ENCODE results near the gene OR8K3. TPM values are rescaled to one million over a fixed set of nuclear protein-coding genes. Genes with fewer than 3 reads are reported as not detected.
A peak's percentile ranks its signal among the peaks of the same experiment; 100 is the strongest.

OR8K3 gene
- total and polyA plus RNA-seq, 2 of the 8 experiments (the other 6 are each of a cell fraction or from before 2014, with no cell fraction given) = not detected

- Histone ChIP-seq H3K36me3 (ENCODE audit: control insufficient read depth in 2 of 4, insufficient read depth in 4 of 4, low read length in 3 of 4) (no peaks in the 10 kb centered on the region), H4K5ac (ENCODE audit: insufficient read length, low read depth, low read length) (no peak overlapping the region), H2BK20ac (ENCODE audit: low read length) (no peak overlapping the region), H3K4me1 (replicated peaks in 1 of 4; ENCODE audit: control insufficient read depth in 3 of 4, insufficient read depth in 4 of 4, low read length in 3 of 4) (no peaks in the 10 kb centered on the region), H3K14ac (ENCODE audit: insufficient read length) (no peak overlapping the region), H2AK5ac (ENCODE audit: low read depth, low read length) (no peak overlapping the region), H3K27me3 (replicated peaks in 1 of 4; ENCODE audit: control insufficient read depth in 3 of 4, extremely low read depth in 1 of 4, insufficient read depth in 3 of 4, low read length in 3 of 4) (no peaks in the 10 kb centered on the region), H3K9me3 (ENCODE audit: insufficient read depth in 2 of 2, low read depth in 1 of 2, low read length in 1 of 2) (peaks cover 0 to 4% of the 10 kb centered on the region in 2 experiments; a peak in 1 of 4 replicates), H3K23me2 (ENCODE audit: low read depth, low read length) (no peaks in the 10 kb centered on the region), H3K56ac (replicated peaks; ENCODE audit: insufficient read length, low read depth, low read length) (no peak overlapping the region), H2BK5ac (ENCODE audit: low read depth, low read length) (no peak overlapping the region), H3K9ac (replicated peaks in 1 of 4; ENCODE audit: extremely low read depth in 1 of 4, low read depth in 3 of 4, low read length in 3 of 4) (no peak overlapping the region), H3K79me2 (ENCODE audit: control insufficient read depth in 1 of 2, insufficient read depth in 2 of 2, low read length in 2 of 2) (no peaks in the 10 kb centered on the region), H3K79me1 (ENCODE audit: low read depth, low read length) (no peaks in the 10 kb centered on the region), H4K20me1 (replicated peaks in 1 of 2; ENCODE audit: control insufficient read depth in 1 of 2, insufficient read depth in 2 of 2, low read length in 2 of 2) (no peaks in the 10 kb centered on the region), H3K27ac (ENCODE audit: low read depth, low read length) (no peak overlapping the region), H3K23ac (ENCODE audit: insufficient read length) (no peak overlapping the region), H2BK15ac (ENCODE audit: low read length) (no peak overlapping the region), H3K4me3 (ENCODE audit: extremely low read depth in 1 of 4, insufficient read depth in 2 of 4, low read depth in 3 of 4, low read length in 4 of 4) (no peak overlapping the region), H3K18ac (ENCODE audit: extremely low read depth, low read length) (no peak overlapping the region), H4K91ac (replicated peaks; ENCODE audit: insufficient read length, low read length) (no peak overlapping the region), H3K4me2 (ENCODE audit: insufficient read depth in 1 of 2, low read depth in 2 of 2, low read length in 2 of 2) (no peak overlapping the region), H2AFZ (ENCODE audit: low read length) (peak overlapping the region; percentile 39; the same call in 1 of the 2 replicates), H4K8ac (ENCODE audit: extremely low read depth, insufficient read depth, low read length) (peak overlapping the region; percentile 69), H3K4ac (replicated peaks; ENCODE audit: insufficient read length, low read depth, low read length) (no peak overlapping the region), H2BK120ac (replicated peaks; ENCODE audit: low read depth, low read length) (no peak overlapping the region), H2BK12ac (ENCODE audit: low read depth, low read length) (no peak overlapping the region)
- 95% methylated on average over 31 of the region's 34 CpGs; no CpG with 5 or more reads in 1 of the 2 experiments for WGBS, 2 experiments (ENCODE audit: extremely low coverage in 1 of 2, insufficient coverage in 1 of 2, insufficient read length in 1 of 2, insufficient replicate concordance in 2 of 2, low coverage in 1 of 2, low lambda C conversion rate in 2 of 2, missing lambda C conversion rate in 1 of 2)
- ChIA-PET POLR2A (ENCODE audit: partially characterized antibody) (no interaction called here), CTCF (ENCODE audit: partially characterized antibody) (no interaction called here)
- DNase-seq (ENCODE audit: low read depth in 1 of 2, low spot score in 2 of 2) (no peak), FAIRE-seq (no peak)
- TF ChIP-seq CTBP2 (IDR thresholded peaks at IDR 0.05; ENCODE audit: borderline replicate concordance, insufficient read depth, insufficient read length, low read length) (no peak), SIX5 (IDR thresholded peaks at IDR 0.05; ENCODE audit: low read depth, low read length) (no peak), KDM1A (IDR thresholded peaks at IDR 0.05; ENCODE audit: borderline replicate concordance, low read length) (no peak), TAF1 (IDR thresholded peaks at IDR 0.05; ENCODE audit: low read depth, low read length) (no peak), HDAC6 (IDR thresholded peaks at IDR 0.05; ENCODE audit: low read depth, low read length) (no peak), SAP30 (IDR thresholded peaks at IDR 0.05; ENCODE audit: insufficient read depth, insufficient replicate concordance, low read length) (no peak), PHF8 (conservative IDR thresholded peaks at IDR 0.05; ENCODE audit: low read depth, low read length) (no peak), JUN (IDR thresholded peaks at IDR 0.05; ENCODE audit: low read depth, low read length) (no peak), NRF1 (IDR thresholded peaks at IDR 0.05; ENCODE audit: low read depth, low read length) (no peak), CEBPB (IDR thresholded peaks at IDR 0.05; ENCODE audit: low read depth, low read length) (no peak), TEAD4 (IDR thresholded peaks at IDR 0.05; ENCODE audit: low read depth, low read length) (no peak), BCL11A (IDR thresholded peaks at IDR 0.05; ENCODE audit: low read depth in 2 of 2, low read length in 2 of 2) (no peak), ZNF274 (IDR thresholded peaks at IDR 0.05; ENCODE audit: borderline replicate concordance, extremely low read depth, low read length) (no peak)
Measured at GRCh38 chr11:56331861-56332491, 17.0 kb downstream of the OR8K3 start.
